Esophagus (tissue), 2 donors: Measurements from ENCODE around the gene D2HGDH. TPM values are rescaled to one million over a fixed set of nuclear protein-coding genes. Genes with fewer than 3 reads are reported as not detected.
A peak's percentile ranks its signal among the peaks of the same experiment; 100 is the strongest.

ENCODE experiments used
- H3K27ac ChIP-seq, 2 donors: one replicate each; pipeline ENCODE4 v1.5.1; 2013; ENCODE audit warnings: low read depth in 2 of 2, mild to moderate bottlenecking in 2 of 2, inconsistent platforms in 1 of 2, low read length in 1 of 2, moderate library complexity in 1 of 2
- H3K27me3 ChIP-seq, 2 donors: one replicate each; pipeline ENCODE4 v1.6.1; 2013; ENCODE audit warnings: low read length in 2 of 2, control low read depth in 1 of 2, mild to moderate bottlenecking in 1 of 2; ENCODE audit not compliant: insufficient read depth in 2 of 2, control insufficient read depth in 1 of 2
- H3K36me3 ChIP-seq, 2 donors: one replicate each; pipeline ENCODE4 v1.6.1; 2013; ENCODE audit warnings: low read length in 1 of 2; ENCODE audit not compliant: control insufficient read depth in 2 of 2, insufficient read depth in 2 of 2
- H3K4me1 ChIP-seq, 2 donors: one replicate each; pipeline ENCODE4 v1.6.1; 2013; ENCODE audit warnings: low read length in 1 of 2; ENCODE audit not compliant: control insufficient read depth in 2 of 2, insufficient read depth in 2 of 2
- H3K4me3 ChIP-seq, 2 donors: one replicate each; pipeline ENCODE4 v1.5.1; 2013; ENCODE audit warnings: low read length in 2 of 2, mild to moderate bottlenecking in 2 of 2, low read depth in 1 of 2, moderate library complexity in 1 of 2
- H3K9me3 ChIP-seq, 2 donors: one replicate each; pipeline ENCODE4 v1.6.1; 2013; ENCODE audit warnings: mild to moderate bottlenecking in 2 of 2, low read depth in 1 of 2, low read length in 1 of 2, moderate library complexity in 1 of 2; ENCODE audit not compliant: control insufficient read depth in 2 of 2, insufficient read depth in 1 of 2
- WGBS, 2 donors: extraction: QIAGEN DNeasy Blood & Tissue Kit; methylation state at CpG; one replicate each; pipeline ENCODE4 v1.1.7; 2013; 5-methylcytosine and 5-hydroxymethylcytosine counted together
- polyA plus RNA-seq, 2 donors: library from polyadenylated mRNA; stranded (reverse); fragments of 200-250 nt; gene quantifications; one replicate each; pipeline ENCODE4 v1.2.3, GENCODE V29; 2013
- donor health status: healthy with polysubstance abuse.
- donor health status: Bipolar disorder and iron deficiency.

D2HGDH gene
- polyA plus RNA-seq, 2 donors, result 26.2 to 49.1 TPM

DNA sequence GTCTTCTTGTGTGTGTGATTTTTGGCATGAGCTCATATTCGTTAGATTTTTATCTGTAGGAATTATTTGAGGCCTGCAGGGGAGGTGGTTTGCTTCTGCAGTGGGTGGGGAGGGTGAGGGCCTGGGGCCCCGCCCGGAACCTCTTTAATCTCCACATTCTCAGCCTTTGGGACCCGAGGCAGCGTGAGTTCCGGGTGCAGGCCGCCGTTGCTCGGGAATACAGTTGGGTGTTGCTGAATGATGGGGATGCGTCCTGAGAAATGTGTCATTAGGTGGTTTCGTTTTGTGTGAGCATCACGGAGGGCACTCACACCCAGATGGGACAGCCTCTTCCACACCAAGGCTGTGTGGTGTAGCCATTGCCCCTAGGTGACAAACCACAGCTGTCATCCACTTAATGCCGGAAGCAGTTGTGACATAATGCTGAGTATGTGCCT lies 28.5 kb downstream of the D2HGDH start:
- Histone ChIP-seq H3K4me3 (no peak overlapping the region), H3K4me1 (no peaks in the 10 kb centered on the region), H3K27me3 (no peaks in the 10 kb centered on the region), H3K36me3 (peaks cover 0 to 13% of the 10 kb centered on the region in 2 donors), H3K27ac (no peak overlapping the region), H3K9me3 (peaks cover 0 to 3% of the 10 kb centered on the region in 2 donors)
- WGBS, 2 donors, result 70 to 78% methylated on average over 13 of the region's 13 CpGs

DNA sequence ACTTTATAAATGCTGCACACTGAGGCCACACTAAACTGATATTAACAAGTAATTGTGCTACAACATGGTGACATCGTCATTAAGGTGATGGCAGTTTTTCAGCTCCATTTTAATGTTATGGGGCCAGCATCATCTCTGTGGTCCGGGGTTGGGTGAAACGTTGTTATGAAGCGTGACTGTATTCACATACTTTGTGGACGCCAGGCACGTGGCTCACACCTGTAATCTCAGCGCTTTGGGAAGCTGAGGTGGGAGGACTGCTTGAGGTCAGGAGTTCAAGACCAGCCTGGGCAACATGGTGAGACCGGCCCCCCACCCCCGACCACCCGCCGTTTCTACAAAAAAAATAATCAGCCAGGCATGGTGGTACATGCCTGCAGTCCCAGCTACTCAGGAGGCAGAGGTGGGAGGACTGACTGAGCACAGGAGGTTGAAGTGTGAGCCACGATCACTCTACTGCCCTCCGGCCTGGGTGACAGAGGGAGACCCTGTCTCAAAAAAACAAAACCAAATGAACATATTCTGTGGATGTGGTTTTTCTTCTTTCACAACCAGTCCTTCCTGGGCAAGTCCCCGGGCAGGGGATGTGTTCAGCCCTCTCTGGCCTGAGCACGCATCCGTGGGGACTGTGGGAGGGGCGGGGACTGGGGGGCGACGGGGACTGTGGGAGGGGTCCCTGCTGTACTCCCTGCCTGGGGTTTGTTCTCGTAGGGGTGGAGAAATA lies 29.3 kb downstream of the D2HGDH start:
- Histone ChIP-seq H3K27ac (peak overlapping the region; percentile 35 to 58), H3K27me3 (no peaks in the 10 kb centered on the region), H3K4me1 (no peaks in the 10 kb centered on the region), H3K4me3 (no peak overlapping the region), H3K36me3 (peaks cover 0 to 10% of the 10 kb centered on the region in 2 donors), H3K9me3 (peaks cover 0 to 3% of the 10 kb centered on the region in 2 donors)
- WGBS, 2 donors, result 69 to 70% methylated on average over 20 of the region's 20 CpGs

DNA sequence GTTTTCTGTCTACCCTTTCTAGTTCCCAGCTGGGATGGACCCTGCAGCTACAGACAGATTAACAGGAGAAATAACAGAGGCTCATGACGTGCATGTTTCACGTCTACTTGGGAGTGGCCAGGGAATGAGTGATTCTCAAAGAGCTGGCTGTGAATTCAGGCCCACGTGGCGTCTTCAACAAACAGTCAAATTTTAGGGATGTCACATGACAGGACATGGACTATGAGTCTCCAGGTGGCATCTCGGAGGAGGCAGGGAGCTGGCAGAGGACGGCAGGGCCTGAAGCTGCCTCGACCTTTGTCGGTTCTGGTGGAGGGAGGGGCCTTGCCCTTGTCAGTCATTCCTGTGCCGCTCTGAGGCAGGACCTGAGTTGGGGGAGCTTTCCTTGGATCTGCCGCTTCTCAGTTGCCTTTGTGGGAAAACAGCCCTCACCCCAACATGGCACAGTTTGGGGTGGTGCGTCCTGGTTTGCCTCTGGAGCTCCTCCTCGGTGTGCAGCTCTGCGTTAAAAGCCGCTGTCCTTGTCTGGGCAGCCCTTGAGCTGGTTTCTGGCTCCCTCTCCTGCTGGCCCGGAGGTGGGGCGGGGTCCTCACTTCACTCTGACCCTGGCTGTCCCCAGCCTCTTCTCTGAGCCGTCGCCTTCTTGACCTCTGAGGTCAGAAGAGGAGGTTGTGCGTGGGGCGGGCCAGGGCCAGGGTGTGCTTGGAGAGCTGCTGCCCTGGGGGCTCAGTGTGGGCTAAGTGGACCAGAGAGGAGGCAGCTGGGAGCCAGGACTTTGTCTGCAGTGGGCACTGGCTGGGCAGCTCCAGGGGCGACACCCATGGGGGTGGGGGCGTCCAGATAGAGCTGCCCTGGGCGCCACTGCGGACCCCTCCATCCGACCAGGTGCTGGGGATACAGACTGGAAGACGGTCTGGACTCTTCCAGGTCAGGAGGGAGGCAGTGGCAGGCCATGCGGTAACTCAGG lies 30.1 kb downstream of the D2HGDH start:
- Histone ChIP-seq H3K27ac (no peak overlapping the region), H3K9me3 (peaks cover 0 to 3% of the 10 kb centered on the region in 2 donors), H3K36me3 (peaks cover 0 to 10% of the 10 kb centered on the region in 2 donors), H3K4me3 (no peak overlapping the region), H3K27me3 (no peaks in the 10 kb centered on the region), H3K4me1 (no peaks in the 10 kb centered on the region)
- 81 to 89% methylated on average over 27 of the region's 27 CpGs for WGBS, 2 donors

DNA sequence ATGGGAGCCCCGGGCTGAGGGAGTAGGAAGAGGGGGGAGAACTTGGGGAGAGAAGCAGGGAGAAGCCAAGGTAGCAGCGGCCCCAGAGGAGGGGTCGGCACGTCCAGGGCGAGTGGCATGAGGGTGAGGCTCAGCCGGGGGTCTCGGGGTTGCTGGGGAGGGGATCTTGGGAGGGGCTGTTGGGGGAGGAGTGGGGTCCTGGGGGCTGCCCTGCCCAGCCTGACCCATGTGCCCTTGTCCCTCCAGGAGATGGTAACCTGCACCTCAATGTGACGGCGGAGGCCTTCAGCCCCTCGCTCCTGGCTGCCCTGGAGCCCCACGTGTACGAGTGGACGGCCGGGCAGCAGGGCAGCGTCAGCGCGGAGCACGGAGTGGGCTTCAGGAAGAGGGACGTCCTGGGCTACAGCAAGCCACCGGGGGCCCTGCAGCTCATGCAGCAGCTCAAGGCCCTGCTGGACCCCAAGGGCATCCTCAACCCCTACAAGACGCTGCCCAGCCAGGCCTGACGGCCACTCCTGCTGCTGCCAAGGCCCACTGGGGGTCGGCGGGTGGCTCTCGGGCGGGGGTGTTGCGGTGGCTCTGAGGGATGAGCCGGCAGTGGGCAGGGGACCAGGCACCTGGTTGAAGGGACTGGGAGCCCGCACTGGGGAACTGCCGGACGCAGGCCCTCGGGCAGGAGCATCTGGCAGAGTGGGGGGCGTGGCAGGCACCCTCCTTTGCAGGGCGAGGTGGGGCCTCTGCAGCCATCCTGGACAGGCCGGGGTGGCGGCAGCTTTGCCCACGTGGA lies 33.2 kb downstream of the D2HGDH start:
- 87 to 88% methylated on average over 34 to 37 of the region's 37 CpGs for WGBS, 2 donors
- Histone ChIP-seq H3K9me3 (no peaks in the 10 kb centered on the region), H3K4me3 (no peak overlapping the region), H3K27ac (no peak overlapping the region), H3K27me3 (no peaks in the 10 kb centered on the region), H3K4me1 (no peaks in the 10 kb centered on the region), H3K36me3 (peaks cover 0 to 6% of the 10 kb centered on the region in 2 donors)

DNA sequence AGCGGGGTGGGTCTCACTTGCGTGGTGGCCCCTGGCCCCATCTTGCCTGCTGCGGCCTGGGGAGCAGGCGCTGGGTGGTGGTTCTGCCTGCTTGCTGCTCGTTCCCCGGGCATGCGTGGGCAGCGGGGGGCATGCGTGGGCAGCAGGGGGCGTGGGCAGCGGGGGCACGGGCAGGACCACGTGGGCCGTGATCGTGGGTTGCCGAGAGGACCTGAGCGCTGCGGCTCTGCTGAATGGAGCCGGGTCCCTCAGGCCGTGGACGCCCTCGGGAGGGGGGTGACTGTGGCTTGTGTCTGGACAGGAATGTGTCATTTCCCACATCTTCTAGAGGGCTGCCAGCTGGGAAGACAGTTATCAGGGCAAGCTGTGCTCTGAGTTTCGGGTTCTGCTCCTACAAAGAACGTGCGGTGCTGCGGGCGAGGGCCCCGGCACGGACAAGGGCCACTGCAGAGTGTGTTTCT lies 33.9 kb downstream of the D2HGDH start:
- Histone ChIP-seq H3K27ac (no peak overlapping the region), H3K4me1 (no peaks in the 10 kb centered on the region), H3K4me3 (no peak overlapping the region), H3K27me3 (no peaks in the 10 kb centered on the region), H3K36me3 (peaks cover 0 to 3% of the 10 kb centered on the region in 2 donors), H3K9me3 (no peaks in the 10 kb centered on the region)
- WGBS, 2 donors, result 81 to 82% methylated on average over 29 of the region's 29 CpGs

DNA sequence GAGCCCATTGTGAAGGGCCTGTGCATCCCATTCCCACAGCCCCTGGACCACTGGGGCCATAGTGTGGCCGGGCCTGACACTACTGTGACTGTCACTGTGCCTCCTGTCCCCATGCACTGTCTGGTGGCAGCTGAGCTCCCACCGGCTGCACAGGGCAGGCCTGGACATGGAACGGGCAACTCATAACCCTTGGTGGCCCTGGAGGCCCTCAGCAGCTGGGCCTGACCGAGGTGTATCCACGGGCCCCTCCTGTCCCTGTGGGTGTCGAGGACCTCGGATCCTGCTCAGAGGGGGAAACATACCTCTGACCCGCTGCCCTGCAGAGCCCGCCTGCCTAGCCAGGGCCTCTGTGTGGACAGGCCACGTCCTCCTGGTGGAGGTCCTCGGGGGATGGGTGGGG lies 34.4 kb downstream of the D2HGDH start:
- Histone ChIP-seq H3K36me3 (peaks cover 0 to 2% of the 10 kb centered on the region in 2 donors), H3K4me1 (no peaks in the 10 kb centered on the region), H3K9me3 (no peaks in the 10 kb centered on the region), H3K27me3 (no peaks in the 10 kb centered on the region), H3K4me3 (no peak overlapping the region), H3K27ac (no peak overlapping the region)
- 91 to 93% methylated on average over 11 of the region's 11 CpGs for whole genome bisulfite sequencing, 2 donors

DNA sequence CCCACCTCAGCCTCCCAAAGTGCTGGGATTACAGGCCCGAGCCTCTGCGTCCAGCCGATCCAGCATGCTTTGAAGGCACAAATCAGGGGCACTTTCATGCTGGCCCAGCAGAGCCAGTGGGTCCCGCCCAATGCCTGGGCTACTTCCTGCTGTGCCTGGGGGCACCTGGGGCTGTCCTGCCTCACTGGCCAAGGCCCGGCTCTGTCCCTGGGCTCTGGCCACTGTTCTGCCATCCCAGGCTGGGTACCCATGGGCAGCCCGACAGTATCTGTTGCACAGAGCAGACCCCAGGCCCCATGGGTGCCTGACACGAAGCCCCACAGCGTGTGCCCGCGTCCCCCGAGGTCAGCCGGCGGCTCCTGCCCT lies 35.4 kb downstream of the D2HGDH start:
- WGBS, 2 donors, result 82 to 83% methylated on average over 13 of the region's 13 CpGs
- peaks cover 0 to 8% of the 10 kb centered on the region in 2 donors for H3K4me1 ChIP-seq
- H3K36me3 ChIP-seq, result peaks cover 0 to 2% of the 10 kb centered on the region in 2 donors
- no peaks in the 10 kb centered on the region for H3K27me3 ChIP-seq
- H3K4me3 ChIP-seq, result no peak overlapping the region
- no peak overlapping the region for H3K27ac ChIP-seq
- no peaks in the 10 kb centered on the region for H3K9me3 ChIP-seq

DNA sequence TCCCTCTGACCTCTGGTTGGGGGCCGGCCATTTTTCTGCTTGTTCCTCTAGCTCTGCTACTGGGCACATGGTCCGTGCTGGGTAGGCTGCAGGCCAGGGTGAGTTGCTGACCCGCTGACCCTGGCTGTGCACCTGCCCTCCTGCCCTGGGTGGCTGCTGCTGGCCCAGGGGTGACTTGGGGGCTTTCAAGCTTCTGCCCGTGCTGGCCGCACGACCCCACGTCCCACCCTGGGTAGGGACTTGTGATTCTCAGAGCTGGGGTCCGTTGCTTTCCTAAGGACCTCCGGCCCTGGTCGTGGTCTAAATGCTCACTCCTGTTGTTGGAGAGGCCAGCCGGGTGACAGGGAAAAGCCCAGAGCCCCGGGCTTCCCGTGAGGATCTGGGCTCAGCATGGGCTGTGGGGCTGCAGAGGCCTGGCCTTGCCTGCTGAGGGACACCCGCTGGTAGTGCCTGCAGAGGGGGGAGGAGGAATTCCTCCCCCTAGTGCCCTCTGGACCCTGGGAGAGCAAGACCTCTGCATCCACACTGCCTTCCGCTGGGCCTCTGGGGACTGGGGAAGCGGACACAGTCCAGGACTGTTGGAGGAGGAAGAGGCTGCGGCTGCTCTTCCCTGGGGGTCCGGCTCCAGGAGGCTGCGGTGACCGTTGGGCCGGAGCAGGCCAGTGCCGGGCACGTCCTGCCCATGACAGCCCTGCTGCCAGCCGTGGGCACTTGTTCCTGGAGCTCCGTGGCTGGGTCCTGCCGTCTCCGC lies 35.9 kb downstream of the D2HGDH start:
- H3K36me3 ChIP-seq, result peaks cover 0 to 2% of the 10 kb centered on the region in 2 donors

More for the DNA sequence above, 35.9 kb downstream of the D2HGDH start:
- H3K4me3 ChIP-seq, result no peak overlapping the region
- 64 to 67% methylated on average over 26 to 27 of the region's 27 CpGs for WGBS, 2 donors
- H3K4me1 ChIP-seq, result peaks cover 2 to 12% of the 10 kb centered on the region in 2 donors
- no peaks in the 10 kb centered on the region for H3K27me3 ChIP-seq
- no peak overlapping the region for H3K27ac ChIP-seq
- H3K9me3 ChIP-seq, result no peaks in the 10 kb centered on the region
